HG03442 (cell line): ENCODE measurements around the gene TBKBP1.

ENCODE experiments used
- ATAC-seq: cut with Tn5 transposase; IDR thresholded peaks from one replicate; pipeline ENCODE4 v1.9.1; 2021; ENCODE audit warnings: mild to moderate bottlenecking, moderate library complexity; ENCODE audit not compliant: unreplicated experiment

The TBKBP1 gene

DNA sequence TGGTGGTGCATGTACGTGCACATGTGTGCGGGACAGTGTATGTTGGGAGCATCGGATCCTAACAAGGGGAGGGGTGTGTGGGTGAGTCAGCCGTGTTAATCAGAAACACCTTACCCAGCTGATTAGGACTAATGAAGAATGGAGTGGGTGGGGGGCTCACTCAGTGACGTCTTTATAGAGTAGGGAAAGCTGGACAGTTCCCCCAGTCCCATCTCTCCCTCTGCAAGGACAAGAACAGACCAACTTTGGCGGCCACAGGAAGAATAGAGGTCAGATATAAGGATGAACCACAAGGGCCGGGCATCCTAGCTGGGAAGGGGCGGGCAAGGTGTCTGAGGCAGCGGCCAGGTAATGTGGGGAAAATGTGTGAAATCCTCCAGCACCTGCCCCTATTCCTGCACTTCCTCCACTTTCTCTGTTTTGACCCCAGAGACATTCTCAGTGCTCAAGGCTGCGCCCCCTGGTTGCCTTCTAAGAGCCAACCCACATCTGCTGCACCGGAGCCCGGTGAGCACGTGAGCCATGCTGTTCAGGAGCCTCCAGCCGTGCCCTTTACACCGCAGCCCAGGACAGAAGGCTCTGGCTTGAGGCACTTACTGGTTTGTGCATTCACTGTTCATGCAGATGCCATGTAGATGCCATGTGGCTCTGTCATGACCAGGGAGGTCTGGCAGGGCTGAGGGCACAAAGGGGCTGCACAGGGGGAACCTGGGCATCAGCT is 20.2 kb downstream of the TBKBP1 start:
- ATAC-seq, result no peak

DNA sequence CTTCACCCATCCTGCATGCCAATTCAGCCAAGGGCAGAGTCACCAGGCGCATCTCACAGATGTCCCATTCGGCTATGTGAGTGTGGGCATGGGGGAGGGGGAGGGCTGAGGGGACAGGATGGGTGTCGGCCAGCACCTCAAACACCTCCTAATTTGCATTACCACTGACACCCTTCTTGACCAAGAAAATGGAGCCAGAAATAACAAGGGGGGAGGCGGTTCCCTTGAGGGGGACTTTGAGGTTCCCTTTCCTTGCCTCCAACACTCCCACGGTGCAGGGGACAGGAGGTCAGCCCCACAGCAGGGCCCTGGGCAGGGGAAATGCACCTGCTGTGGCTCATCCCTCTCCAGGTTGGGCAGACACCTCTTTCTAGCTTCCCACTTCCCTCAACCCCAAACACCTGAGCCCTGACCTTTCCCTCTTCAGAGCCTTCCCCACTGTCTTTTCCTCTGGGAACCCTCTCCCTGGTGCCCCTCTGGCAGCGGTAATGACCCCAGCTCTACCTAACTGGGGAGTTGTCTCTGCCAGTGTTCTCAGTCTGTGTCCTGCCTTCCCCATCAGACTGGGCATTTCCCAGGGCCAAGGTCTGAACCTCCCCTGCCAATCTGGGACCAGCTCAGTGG is 20.9 kb downstream of the TBKBP1 start:
- no peak for ATAC-seq

- ATAC-seq, result no peak
These were observed 21.8 kb downstream of the TBKBP1 start for GRCh38 chr17:47715669-47716325.

DNA sequence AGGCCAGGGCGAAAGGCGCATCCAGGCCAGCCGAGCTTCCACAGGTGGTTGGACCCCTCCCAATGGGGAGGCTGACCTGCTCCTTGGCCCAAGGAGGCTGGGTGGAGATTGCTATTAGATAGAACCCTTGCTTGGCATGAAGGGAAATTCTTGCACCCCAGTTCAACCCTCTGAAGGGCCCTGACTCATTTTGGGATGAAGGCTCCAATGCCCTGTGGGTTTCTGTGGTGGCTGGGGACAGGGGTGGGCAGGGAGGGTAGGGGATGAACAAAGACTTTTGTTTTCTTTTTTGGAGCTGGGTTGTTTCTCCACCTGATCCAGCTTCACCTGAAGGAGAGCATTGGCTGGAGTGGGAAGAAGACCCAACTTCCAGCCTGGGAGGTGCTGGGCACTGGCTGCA is 22.4 kb downstream of the TBKBP1 start:
- no peak for ATAC-seq

DNA sequence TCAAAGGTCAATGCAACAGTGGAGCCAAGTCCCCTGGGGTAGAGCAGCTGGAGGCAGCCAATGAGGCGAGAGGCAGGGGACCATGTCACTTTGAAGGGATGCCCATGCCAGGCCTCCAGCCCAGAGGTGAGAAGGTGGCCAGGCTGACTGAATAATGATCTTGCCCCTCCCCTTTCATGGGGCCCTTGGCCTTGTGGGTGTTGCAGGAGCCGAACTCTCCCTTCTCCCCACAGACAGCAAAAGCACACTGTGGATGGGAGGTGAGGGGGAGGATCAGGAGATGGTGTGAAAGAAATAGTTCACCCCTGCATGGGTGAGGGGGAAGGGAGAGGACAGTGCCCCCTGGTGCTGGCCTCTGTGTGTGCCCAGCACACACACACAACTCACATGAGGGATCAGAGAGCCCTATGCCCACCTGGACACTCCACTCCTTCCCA is 23.3 kb downstream of the TBKBP1 start:
- ATAC-seq, result no peak

DNA sequence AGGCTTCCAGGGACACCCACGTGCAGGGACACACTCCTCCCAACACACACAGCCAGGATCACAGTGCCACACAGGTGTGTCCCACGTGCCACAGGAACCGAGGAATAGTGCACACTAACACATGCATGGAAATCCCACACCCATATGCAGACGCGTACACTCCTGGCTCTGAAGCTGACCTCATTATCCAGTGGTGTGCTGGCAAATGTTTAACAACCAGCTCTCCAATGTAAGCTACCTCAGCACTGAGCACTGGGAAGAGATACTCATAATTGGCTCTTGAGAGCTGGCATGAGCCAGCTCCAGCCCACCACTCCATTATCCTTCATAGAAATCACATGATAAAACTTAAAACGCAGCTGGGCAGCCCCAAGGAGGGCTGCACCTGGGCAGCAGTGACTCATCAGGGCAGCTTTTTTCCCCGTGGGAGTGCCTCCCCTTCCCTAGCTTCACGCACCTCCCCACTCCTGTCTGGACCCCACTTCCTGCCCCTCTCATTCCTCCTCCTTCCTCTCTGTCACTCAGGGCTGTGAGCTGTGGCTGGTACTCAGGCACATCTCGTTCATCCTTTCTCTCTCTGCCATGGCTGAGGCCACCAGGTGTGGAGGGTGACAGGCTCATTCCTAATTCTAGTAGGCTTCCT is 24.1 kb downstream of the TBKBP1 start:
- ATAC-seq, result no peak

DNA sequence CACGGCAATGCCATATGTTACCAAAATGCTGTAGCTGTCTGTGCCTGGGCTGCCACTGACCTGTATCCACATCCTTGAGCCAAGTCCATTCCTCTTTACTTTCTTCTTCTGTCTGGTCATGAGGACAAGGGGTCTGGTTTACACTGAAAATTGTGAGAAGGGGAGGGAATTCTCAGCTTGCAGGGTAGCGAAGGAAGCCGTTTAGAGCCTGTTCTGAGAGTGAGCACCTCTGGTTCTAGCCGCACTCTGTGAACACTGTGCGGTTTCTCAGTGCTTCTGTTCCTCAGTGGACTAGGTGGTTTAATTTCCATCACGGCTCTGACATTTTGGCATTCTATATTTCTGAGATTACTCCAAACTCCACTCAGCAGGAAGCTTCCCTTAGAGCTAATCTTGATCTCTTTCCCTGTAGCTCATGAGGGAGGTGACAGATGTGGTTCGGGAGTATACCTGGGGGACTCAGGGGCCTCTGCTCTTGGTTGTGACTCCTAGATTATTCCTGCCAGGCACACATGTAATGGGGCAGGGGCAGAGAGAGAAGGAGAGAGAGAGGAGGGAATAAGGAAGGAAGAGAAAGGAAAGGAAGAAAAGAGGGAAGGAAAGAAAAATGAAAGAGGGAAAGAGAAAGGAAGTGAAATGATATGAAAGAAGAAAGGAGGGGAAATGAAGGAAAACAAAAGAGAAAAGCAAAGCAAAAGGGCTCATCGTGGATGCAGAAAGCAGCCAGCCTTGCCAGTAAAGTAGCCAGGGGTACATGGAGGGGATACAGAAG is 24.9 kb downstream of the TBKBP1 start:
- ATAC-seq, result no peak

DNA sequence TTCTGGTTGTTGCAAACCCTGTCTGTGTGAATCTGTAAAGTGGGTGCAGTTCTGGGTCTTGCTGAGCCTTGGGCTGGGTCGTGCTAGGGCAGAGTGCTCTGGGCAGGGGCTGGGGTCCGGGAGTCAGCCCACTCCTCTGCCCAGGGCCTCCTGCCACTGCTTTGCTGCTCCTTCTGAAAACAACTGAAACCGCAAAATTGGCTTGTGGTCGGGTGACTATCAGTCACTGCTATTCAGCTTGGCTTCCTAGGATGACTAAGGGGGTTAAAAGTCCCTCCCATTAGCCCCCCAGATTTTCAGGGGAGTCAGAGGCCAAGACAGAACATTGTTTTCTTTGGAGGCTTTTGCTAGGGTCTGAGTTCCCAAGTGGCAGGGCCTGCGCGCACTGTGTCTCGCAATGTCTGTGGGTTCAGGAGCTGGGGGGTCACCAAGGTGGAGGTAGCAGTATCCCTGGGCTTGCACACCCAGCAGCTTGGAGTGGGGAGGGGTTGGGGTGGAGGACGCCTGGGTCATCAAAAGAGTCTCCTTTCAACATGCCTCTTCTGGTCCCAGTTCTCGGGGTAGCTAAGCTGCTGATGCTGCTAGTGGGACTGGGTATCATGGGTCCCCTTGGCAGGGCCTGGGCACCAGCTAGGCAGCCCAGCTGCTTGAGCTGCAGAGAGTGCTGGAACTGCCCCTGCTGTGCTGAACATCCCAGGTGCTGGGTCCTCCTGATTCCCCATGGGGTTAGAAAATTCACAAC is 25.6 kb downstream of the TBKBP1 start:
- no peak for ATAC-seq

GRCh38 chr17:47720196-47720595 is 26.2 kb downstream of the TBKBP1 start:
- ATAC-seq, result no peak

DNA sequence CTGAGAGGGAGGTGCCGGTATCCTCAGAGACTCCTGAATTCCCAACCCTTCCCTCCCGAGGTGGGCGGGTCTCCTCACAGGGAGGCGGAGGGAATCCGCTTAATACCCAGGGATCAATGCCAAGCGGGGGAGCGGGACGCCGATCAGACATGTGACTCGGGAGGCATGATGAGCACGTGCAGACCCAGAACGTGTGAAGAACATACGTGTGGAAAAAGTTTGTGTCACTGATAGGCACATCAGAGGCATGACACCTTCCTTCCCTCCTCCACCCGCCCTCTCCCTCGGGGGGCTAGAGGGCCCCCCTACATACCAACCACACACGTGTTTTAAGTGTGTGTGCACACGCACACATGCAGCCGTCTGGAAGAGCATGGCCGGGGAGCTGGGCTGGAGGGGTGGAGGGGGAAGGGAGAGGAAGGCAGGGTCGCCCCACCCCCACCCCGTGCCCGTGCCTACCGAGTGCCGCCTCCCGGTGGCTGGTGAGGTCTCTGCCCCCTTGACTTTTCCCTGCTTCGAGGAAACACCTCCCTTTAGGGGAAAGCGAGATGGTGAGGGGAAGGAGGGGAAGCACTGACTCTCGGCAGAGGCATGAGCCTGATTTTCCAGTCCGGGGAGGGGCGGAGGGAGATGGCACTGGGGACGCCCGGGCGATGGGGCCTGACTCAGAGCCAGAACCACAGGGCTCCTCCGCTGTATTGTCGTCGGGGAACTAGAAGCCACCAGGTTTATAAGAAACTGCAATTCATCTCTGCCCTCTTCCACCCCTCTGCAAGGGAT is 27.0 kb downstream of the TBKBP1 start:
- ATAC-seq, result no peak

DNA sequence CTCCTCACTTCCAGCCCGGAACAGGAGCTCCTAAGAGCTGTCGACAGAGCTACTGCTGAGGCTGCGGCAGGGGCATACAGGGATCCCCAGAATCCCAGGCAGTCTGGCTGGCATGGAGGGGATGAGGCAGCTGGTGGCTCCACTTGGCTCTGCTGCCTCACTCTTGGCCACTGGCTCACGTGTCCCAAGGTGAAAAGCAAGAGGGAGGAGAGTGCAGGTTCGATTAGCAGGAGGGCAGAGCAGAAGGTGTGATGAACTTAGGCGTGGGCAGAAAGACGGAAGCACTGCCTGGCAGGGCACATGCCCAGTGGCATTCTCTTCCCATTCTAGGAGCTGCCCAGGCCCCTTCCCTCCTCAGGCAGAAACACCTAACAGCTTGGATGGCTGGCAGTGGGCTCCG is 27.8 kb downstream of the TBKBP1 start:
- no peak for ATAC-seq

GRCh38 chr17:47724705-47725104 is 30.7 kb downstream of the TBKBP1 start:
- ATAC-seq, result no peak

- ATAC-seq, result no peak
These were observed 31.6 kb downstream of the TBKBP1 start for GRCh38 chr17:47725446-47726111.

GRCh38 chr17:47726796-47727703 is 33.1 kb downstream of the TBKBP1 start:
- ATAC-seq, result no peak

DNA sequence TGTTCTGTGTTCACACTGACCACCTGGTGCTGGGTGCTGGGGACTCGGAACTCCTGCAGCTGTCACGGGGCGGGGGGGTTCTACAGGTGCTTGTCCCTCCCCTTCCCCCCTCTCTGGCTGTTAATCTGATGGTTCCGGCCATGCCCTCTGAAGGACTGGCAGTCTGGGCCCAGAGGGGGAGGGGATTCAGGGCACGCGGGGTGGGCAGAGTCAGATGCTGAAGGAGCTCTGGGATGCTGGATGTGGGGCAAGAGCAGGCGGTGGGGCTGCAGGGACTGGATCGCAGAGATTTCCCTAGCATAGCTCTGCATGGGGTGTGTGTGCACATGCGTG is 33.7 kb downstream of the TBKBP1 start:
- no peak for ATAC-seq

GRCh38 chr17:47728214-47728877 is 34.4 kb downstream of the TBKBP1 start:
- no peak for ATAC-seq

GRCh38 chr17:47729476-47729875 is 35.5 kb downstream of the TBKBP1 start:
- no peak for ATAC-seq

- ATAC-seq, result no peak
These were observed 36.7 kb downstream of the TBKBP1 start for GRCh38 chr17:47730681-47731080.
